Stimulated activated CD8-positive, alpha-beta memory T cell treated with anti-CD3 and anti-CD28 coated beads, Interleukin-4, amount 100 ng/mL, for 24 hours (primary cell): ENCODE measurements around the gene LPP.

ENCODE experiments used
- DNase-seq: peaks from one replicate; pipeline ENCODE4 v3.0.0-alpha.2; 2020; ENCODE audit warnings: low read depth

The LPP gene

GRCh38 chr3:188220988-188221818 is 67.2 kb downstream of the LPP start:
- DNase-seq, result no peak

GRCh38 chr3:188223936-188224335 is 70.0 kb downstream of the LPP start:
- DNase-seq, result no peak

- no peak for DNase-seq
Observed at GRCh38 chr3:188227442-188227841, 73.5 kb downstream of the LPP start.

GRCh38 chr3:188229177-188229576 is 75.2 kb downstream of the LPP start:
- DNase-seq, result no peak

- no peak for DNase-seq
Observed at GRCh38 chr3:188229726-188230125, 75.8 kb downstream of the LPP start.

GRCh38 chr3:188230962-188231361 is 77.0 kb downstream of the LPP start:
- DNase-seq, result no peak

- DNase-seq, result no peak
Observed at GRCh38 chr3:188231456-188231855, 77.5 kb downstream of the LPP start.

- no peak for DNase-seq
Observed at GRCh38 chr3:188232656-188233055, 78.7 kb downstream of the LPP start.

GRCh38 chr3:188233320-188233719 is 79.4 kb downstream of the LPP start:
- DNase-seq, result no peak

GRCh38 chr3:188234132-188234531 is 80.2 kb downstream of the LPP start:
- DNase-seq, result no peak

GRCh38 chr3:188236271-188236670 is 82.3 kb downstream of the LPP start:
- no peak for DNase-seq

GRCh38 chr3:188239035-188239434 is 85.1 kb downstream of the LPP start:
- no peak for DNase-seq

GRCh38 chr3:188239577-188239976 is 85.6 kb downstream of the LPP start:
- no peak for DNase-seq

- no peak for DNase-seq
Observed at GRCh38 chr3:188240189-188240981, 86.4 kb downstream of the LPP start.

GRCh38 chr3:188241072-188241471 is 87.1 kb downstream of the LPP start:
- DNase-seq, result no peak

GRCh38 chr3:188241883-188242282 is 87.9 kb downstream of the LPP start:
- no peak for DNase-seq

GRCh38 chr3:188242436-188243123 is 88.6 kb downstream of the LPP start:
- DNase-seq, result no peak

GRCh38 chr3:188243124-188243795 is 89.3 kb downstream of the LPP start:
- no peak for DNase-seq

GRCh38 chr3:188244395-188244861 is 90.5 kb downstream of the LPP start:
- DNase-seq, result no peak

GRCh38 chr3:188246905-188247304 is 92.9 kb downstream of the LPP start:
- no peak for DNase-seq

- no peak for DNase-seq
Observed at GRCh38 chr3:188248036-188248561, 94.1 kb downstream of the LPP start.
